SH-SY5Y (cell line): Measurements from ENCODE around the gene KBTBD13.

Experiments
- GATA2 ChIP-seq: IDR thresholded peaks from 2 replicates; pipeline ENCODE4 v1.6.1; 2011; ENCODE audit warnings: mild to moderate bottlenecking, low read depth, low read length
- GATA3 ChIP-seq: IDR thresholded peaks from 2 replicates; pipeline ENCODE4 v1.6.1; 2011; ENCODE audit warnings: low read depth, mild to moderate bottlenecking, low read length, moderate library complexity

- no peak for TF ChIP-seq GATA2
- TF ChIP-seq GATA3: no peak
These were observed 19.0 kb upstream of the KBTBD13 start for GRCh38 chr15:65057549-65057940.
